GM12878 (cell line): ENCODE results near the gene ENDOV. TPM values are rescaled to one million over a fixed set of nuclear protein-coding genes. Genes with fewer than 3 reads are reported as not detected.

ENCODE experiments used
- ATAC-seq: fragments of 200-7000 bp; cut with Tn5 transposase; 3 replicates; pipeline ENCODE4 v1.9.1; 2020; ENCODE audit warnings: mild to moderate bottlenecking, moderate library complexity
- BruUV-seq: library from RNA; stranded (reverse); fragments of 400-500 nt; replicated peaks from 2 replicates; lab custom pipeline; 2021; lab: Mats Ljungman, UMichigan
- CTCF ChIA-PET: fragments of 300-600 bp; sonication (Branson Sonifier 250); formaldehyde crosslinking; extraction: SDS; loops from one replicate; lab custom pipeline; 2021; ENCODE audit warnings: inconsistent platforms; lab: Yijun Ruan, JAX
- POLR2A ChIA-PET: fragments of 350-600 bp; formaldehyde crosslinking; extraction: SDS; loops from one replicate; lab custom pipeline; 2021; ENCODE audit warnings: inconsistent platforms; lab: Charles Lee
- RAD21 ChIA-PET: fragments of 300-600 bp; sonication (Branson Sonifier 250); formaldehyde crosslinking; loops from one replicate; lab custom pipeline; 2023; ENCODE audit warnings: antibody characterized with exemption; ENCODE audit not compliant: unreplicated experiment; lab: Charles Lee
- SMC1A ChIA-PET: fragments of 300-600 bp; sonication (Branson Sonifier 250); formaldehyde crosslinking; loops from one replicate; lab custom pipeline; 2023; ENCODE audit not compliant: unreplicated experiment, uncharacterized antibody; lab: Charles Lee
- DNase-seq: peaks from one replicate; pipeline ENCODE4 v3.0.0-alpha.2; 2011; ENCODE audit warnings: low read depth, low spot score
- FAIRE-seq: peaks from 3 replicates; lab custom pipeline; 2011; peaks lifted over from hg19 to GRCh38; lab: Jason Lieb, UNC
- H2AFZ ChIP-seq: 2 replicates; pipeline ENCODE4 v1.6.0; 2011; ENCODE audit warnings: low read depth, low read length, control low read depth; ENCODE audit not compliant: control insufficient read depth
- H3K27ac ChIP-seq: 2 replicates; pipeline ENCODE4 v1.5.1; 2011; ENCODE audit warnings: control low read depth; ENCODE audit not compliant: control insufficient read depth, insufficient read depth
- H3K27me3 ChIP-seq, 2 experiments: replicated peaks in 1 of 2; 2 replicates each; pipeline versions ENCODE4 v1.6.0 to v1.6.1; 2011; ENCODE audit warnings: low read length in 1 of 2; ENCODE audit not compliant: control insufficient read depth in 2 of 2, insufficient read depth in 2 of 2
- H3K36me3 ChIP-seq, 2 experiments: 2 replicates each; pipeline ENCODE4 v1.5.1; 2011; ENCODE audit warnings: low read length in 1 of 2; ENCODE audit not compliant: control insufficient read depth in 2 of 2, insufficient read depth in 2 of 2
- H3K4me1 ChIP-seq: 2 replicates; pipeline ENCODE4 v1.6.1; 2011; ENCODE audit warnings: mild to moderate bottlenecking, low read length, moderate library complexity, mixed read lengths; ENCODE audit not compliant: control insufficient read depth, insufficient read depth
- H3K4me2 ChIP-seq: 2 replicates; pipeline ENCODE4 v1.6.0; 2011; ENCODE audit warnings: control low read depth; ENCODE audit not compliant: control insufficient read depth, insufficient read depth
- H3K4me3 ChIP-seq: fragments of 200-600 bp; sonication (generic); 2 replicates; pipeline ENCODE4 v1.5.1; 2016
- H3K79me2 ChIP-seq: 2 replicates; pipeline ENCODE4 v1.6.0; 2011; ENCODE audit warnings: low read length; ENCODE audit not compliant: control insufficient read depth, insufficient read depth
- H3K9ac ChIP-seq: 2 replicates; pipeline ENCODE4 v1.8.0; 2011; ENCODE audit warnings: low read length, control low read depth, mixed read lengths; ENCODE audit not compliant: control insufficient read depth, insufficient read depth
- H3K9me3 ChIP-seq: replicated peaks from 3 replicates; pipeline ENCODE4 v1.5.1; 2011; ENCODE audit warnings: mild to moderate bottlenecking, low read length; ENCODE audit not compliant: control insufficient read depth, insufficient read depth
- H4K20me1 ChIP-seq: 2 replicates; pipeline ENCODE4 v1.6.0; 2011; ENCODE audit not compliant: control insufficient read depth, insufficient read depth
- BCLAF1 ChIP-seq: fragments of 450-650 bp; IDR thresholded peaks from 2 replicates; pipeline ENCODE4 v1.6.1; 2017; ENCODE audit warnings: antibody characterized with exemption, mild to moderate bottlenecking, moderate library complexity
- CHD2 ChIP-seq: IDR thresholded peaks from 2 replicates; pipeline ENCODE4 v1.6.1; 2011; ENCODE audit warnings: low read depth, low read length, improper control_type of control experiment, borderline replicate concordance
- EZH2 ChIP-seq: IDR thresholded peaks from 2 replicates; pipeline ENCODE4 v1.6.1; 2012; ENCODE audit warnings: low read depth, mild to moderate bottlenecking, control low read depth, inconsistent platforms, low read length, borderline replicate concordance; ENCODE audit not compliant: control insufficient read depth
- JUNB ChIP-seq: IDR thresholded peaks from 2 replicates; pipeline ENCODE4 v1.6.1; 2016; ENCODE audit warnings: antibody characterized with exemption, mild to moderate bottlenecking
- NR2C1 ChIP-seq: fragments of 450-650 bp; IDR thresholded peaks from 2 replicates; pipeline ENCODE4 v1.6.1; 2017; ENCODE audit warnings: antibody characterized with exemption, mild to moderate bottlenecking, moderate library complexity
- NRF1 ChIP-seq: conservative IDR thresholded peaks from 2 replicates; pipeline ENCODE4 v1.6.1; 2011; ENCODE audit warnings: mild to moderate bottlenecking, low read depth, low read length, improper control_type of control experiment
- PAX5 ChIP-seq: IDR thresholded peaks from 2 replicates; pipeline ENCODE4 v1.6.1; 2011; ENCODE audit warnings: low read depth, low read length, borderline replicate concordance
- POLR2A ChIP-seq: IDR thresholded peaks from 2 replicates; pipeline ENCODE4 v1.6.1; 2011; ENCODE audit warnings: low read depth, mild to moderate bottlenecking, low read length
- RUNX3 ChIP-seq: IDR thresholded peaks from 2 replicates; pipeline ENCODE4 v1.6.1; 2012; ENCODE audit warnings: low read length, inconsistent platforms
- STAT1 ChIP-seq: fragments of 450-650 bp; conservative IDR thresholded peaks from 2 replicates; pipeline ENCODE4 v1.6.1; 2014; ENCODE audit warnings: antibody characterized with exemption, mild to moderate bottlenecking
- TCF12 ChIP-seq: IDR thresholded peaks from 2 replicates; pipeline ENCODE4 v1.6.1; 2011; ENCODE audit warnings: low read depth, mild to moderate bottlenecking, low read length
- WRNIP1 ChIP-seq: IDR thresholded peaks from 2 replicates; pipeline ENCODE4 v1.6.1; 2011; ENCODE audit warnings: low read depth, low read length, improper control_type of control experiment, borderline replicate concordance
- ZBTB33 ChIP-seq: fragments of 450-650 bp; IDR thresholded peaks from 2 replicates; pipeline ENCODE4 v1.6.1; 2017; ENCODE audit warnings: mild to moderate bottlenecking
- ZNF274 ChIP-seq: IDR thresholded peaks from one replicate; pipeline ENCODE4 v1.8.0; 2011; ENCODE audit not compliant: insufficient read length, insufficient read depth
- ZSCAN29 ChIP-seq: fragments of 450-650 bp; IDR thresholded peaks from 2 replicates; pipeline ENCODE4 v1.6.1; 2017; ENCODE audit warnings: mild to moderate bottlenecking, moderate library complexity
- WGBS: methylation state at CpG from one replicate; pipeline ENCODE4 v1.1.6; 2016; ENCODE audit warnings: low lambda C conversion rate; ENCODE audit not compliant: insufficient replicate concordance, insufficient coverage; ENCODE audit errors: missing lambda C conversion rate; 5-methylcytosine and 5-hydroxymethylcytosine counted together
- in situ Hi-C: fragments of 300-500 bp; cut with MboI; formaldehyde crosslinking; loops from 9 replicates; pipeline ENCODE4 v1.14.3; 2018; ENCODE audit warnings: mixed read lengths
- intact Hi-C: fragments of 100-400 bp; cut with micrococcal nuclease; formaldehyde crosslinking; loops from one replicate; pipeline ENCODE4 v1.14.2; 2022; ENCODE audit not compliant: unreplicated experiment
- polyA plus RNA-seq, 11 experiments: library from polyadenylated mRNA; depleted of rRNA in 4 of 11; unstranded in 6 of 11; stranded (reverse) in 5 of 11; fragments of >200 nt; fragmentation: Nextera tagmentation in 4 of 11; fragmentation: Illumina TruSeq in 1 of 11; extraction: Ambion mirVana in 4 of 11; extraction: Trizol in 1 of 11; gene quantifications; 1 replicate in 1 of 11; 2 replicates in 10 of 11; pipeline versions ENCODE4 v1.2.1 to v1.2.3, GENCODE V29; 2011 to 2016; ENCODE audit warnings: inconsistent platforms in 2 of 11, missing spikeins in 2 of 11, low read depth in 1 of 11
- total RNA-seq, 4 experiments: library from RNA; depleted of rRNA in 3 of 4; stranded (reverse); fragments of >200 nt in 3 of 4; fragmentation: Illumina TruSeq in 1 of 4; extraction: Trizol in 1 of 4; gene quantifications; 2 replicates each; pipeline versions ENCODE4 v1.2.1 to v1.2.3, GENCODE V29; 2013 to 2021

The ENDOV gene
- total and polyA plus RNA-seq, 10 of the 15 experiments (the other 5 are each of a cell fraction or from before 2014, with no cell fraction given): 0.63 to 11.9 (median 8.1) TPM

- no TSS peak for BruUV-seq
- Histone ChIP-seq H3K79me2 (no peaks in the 10 kb centered on the region), H3K9me3 (no peaks in the 10 kb centered on the region), H2AFZ (no peak overlapping the region), H3K27ac (no peak overlapping the region), H3K4me2 (no peak overlapping the region), H3K36me3 (no peaks in the 10 kb centered on the region), H3K4me3 (no peak overlapping the region), H3K27me3 (no peaks in the 10 kb centered on the region; a peak in 1 of 4 replicates), H3K4me1 (no peaks in the 10 kb centered on the region), H3K9ac (no peak overlapping the region), H4K20me1 (no peaks in the 10 kb centered on the region)
- in situ Hi-C loops (no loop called here), intact Hi-C loops (no loop called here)
- POLR2A ChIA-PET: no interaction called here
- RAD21 ChIA-PET: no interaction called here
- SMC1A ChIA-PET: no interaction called here
- WGBS: 55% methylated on average over 14 of the region's 14 CpGs
- TF ChIP-seq RUNX3 (no peak), ZBTB33 (no peak), TCF12 (no peak), BCLAF1 (no peak), ZNF274 (no peak), STAT1 (no peak), NRF1 (no peak), NR2C1 (no peak), EZH2 (no peak), PAX5 (no peak), POLR2A (no peak), JUNB (no peak), WRNIP1 (no peak), ZSCAN29 (no peak), CHD2 (no peak)
- ATAC-seq (no peak), DNase-seq (no peak), FAIRE-seq (no peak)
- CTCF ChIA-PET: no interaction called here
Observed at GRCh38 chr17:80441598-80442322, 26.8 kb downstream of the ENDOV start.
